Measurements from ENCODE around the gene SPIRE1.

Gene SPIRE1

GRCh38 chr18:12518326-12518725, 139.6 kb downstream of the SPIRE1 start:
- no peak for TF ChIP-seq CTCF (IDR thresholded peaks at IDR 0.05; ENCODE audit: control insufficient read depth, extremely low read depth, insufficient read depth)
- H3K4me3 ChIP-seq (ENCODE audit: low read depth, low read length), result no peak overlapping the region
- DNase-seq (ENCODE audit: low read depth), result no peak

GRCh38 chr18:12517142-12517825, 140.6 kb downstream of the SPIRE1 start:
- DNase-seq (ENCODE audit: low read depth), result no peak
- H3K4me3 ChIP-seq (ENCODE audit: low read depth, low read length), result no peak overlapping the region

GRCh38 chr18:12516049-12516630, 141.8 kb downstream of the SPIRE1 start:
- H3K4me3 ChIP-seq (ENCODE audit: low read depth, low read length), result no peak overlapping the region
- no peak for TF ChIP-seq CTCF (IDR thresholded peaks at IDR 0.05; ENCODE audit: control insufficient read depth, extremely low read depth, insufficient read depth)
- DNase-seq (ENCODE audit: low read depth), result no peak

More at GRCh38 chr18:12517142-12517825, 140.6 kb downstream of the SPIRE1 start:
- no peak for TF ChIP-seq CTCF (IDR thresholded peaks at IDR 0.05; ENCODE audit: control insufficient read depth, extremely low read depth, insufficient read depth)

GRCh38 chr18:12515550-12515949, 142.4 kb downstream of the SPIRE1 start:
- no peak for TF ChIP-seq CTCF (IDR thresholded peaks at IDR 0.05; ENCODE audit: control insufficient read depth, extremely low read depth, insufficient read depth)
- DNase-seq (ENCODE audit: low read depth), result no peak
- no peak overlapping the region for H3K4me3 ChIP-seq (ENCODE audit: low read depth, low read length)

- DNase-seq (ENCODE audit: low read depth), result no peak
- no peak for TF ChIP-seq CTCF (IDR thresholded peaks at IDR 0.05; ENCODE audit: control insufficient read depth, extremely low read depth, insufficient read depth)
Observed at GRCh38 chr18:12507007-12507406, 150.9 kb downstream of the SPIRE1 start.

GRCh38 chr18:12500986-12501385, 156.9 kb downstream of the SPIRE1 start:
- TF ChIP-seq CTCF (IDR thresholded peaks at IDR 0.05; ENCODE audit: control insufficient read depth, extremely low read depth, insufficient read depth), result no peak
- H3K4me3 ChIP-seq (ENCODE audit: low read depth, low read length), result no peak overlapping the region
- no peak for DNase-seq (ENCODE audit: low read depth)

More at GRCh38 chr18:12507007-12507406, 150.9 kb downstream of the SPIRE1 start:
- no peak overlapping the region for H3K4me3 ChIP-seq (ENCODE audit: low read depth, low read length)

Measured in LNCaP clone FGC (cell line).